Esophagus muscularis mucosa (tissue), 4 donors: ENCODE measurements around the gene NLRP7. TPM values are rescaled to one million over a fixed set of nuclear protein-coding genes. Genes with fewer than 3 reads are reported as not detected.
"Not testable (repeated sequence)": the region's sequence is repeated elsewhere in the genome, so short reads cannot be mapped to it uniquely, and the experiment has no call there.

ENCODE experiments used
- DNase-seq: peaks from one replicate; pipeline ENCODE4 v3.0.0-alpha.2; 2017; ENCODE audit errors: extremely low spot score
- H3K27ac ChIP-seq, 4 donors: fragments of 200-600 bp; sonication (generic); replicated peaks in 1 of 4; 1 replicate in 3 of 4; 2 replicates in 1 of 4; pipeline ENCODE4 v1.5.1; 2016 to 2019; ENCODE audit warnings: mild to moderate bottlenecking in 1 of 4
- H3K27me3 ChIP-seq, 4 donors: fragments of 200-600 bp; sonication (generic); one replicate each; pipeline versions ENCODE4 v1.5.1 to v1.6.0; 2016 to 2019
- H3K36me3 ChIP-seq, 4 donors: fragments of 200-600 bp; sonication (generic); one replicate each; pipeline ENCODE4 v1.5.1; 2016 to 2019
- H3K4me1 ChIP-seq, 4 donors: fragments of 200-600 bp; sonication (generic); one replicate each; pipeline ENCODE4 v1.5.1; 2016 to 2019
- H3K4me3 ChIP-seq, 4 donors: fragments of 200-600 bp; sonication (generic); 1 replicate in 2 of 4; 2 replicates in 2 of 4; pipeline ENCODE4 v1.5.1; 2016 to 2019; ENCODE audit warnings: mild to moderate bottlenecking in 4 of 4, moderate library complexity in 1 of 4
- H3K9me3 ChIP-seq, 4 donors: fragments of 200-600 bp; sonication (generic); 1 replicate in 3 of 4; 2 replicates in 1 of 4; pipeline ENCODE4 v1.5.1; 2016 to 2019
- EP300 ChIP-seq: sonication (generic); formaldehyde crosslinking; IDR thresholded peaks from one replicate; pipeline ENCODE4 v1.6.1; 2017; ENCODE audit warnings: antibody characterized with exemption
- POLR2A ChIP-seq: fragments of 450-650 bp; IDR thresholded peaks from one replicate; pipeline ENCODE4 v1.6.1; 2017; ENCODE audit warnings: antibody characterized with exemption, moderate library complexity, mild to moderate bottlenecking, low read depth
- POLR2AphosphoS5 ChIP-seq, 2 donors: sonication (generic); formaldehyde crosslinking; IDR thresholded peaks; one replicate each; pipeline ENCODE4 v1.6.1; 2017; ENCODE audit warnings: antibody characterized with exemption in 2 of 2
- WGBS: methylation state at CpG from one replicate; pipeline ENCODE4 v1.1.5; 2018; 5-methylcytosine and 5-hydroxymethylcytosine counted together
- intact Hi-C: fragments of 100-400 bp; cut with DNase I; formaldehyde crosslinking; loops from one replicate; pipeline ENCODE4 v1.15.1; 2023
- total RNA-seq, 4 donors: library from RNA; depleted of rRNA; stranded (reverse); fragments of >200 nt; gene quantifications; one replicate each; pipeline versions ENCODE4 v1.1.0 to v1.2.1, GENCODE V29; 2016
- TF ChIP-seq, protein P1 (sequence below), 3 experiments: fragments of 200-600 bp in 2 of 3; fragments of 450-650 bp in 1 of 3; sonication (generic) in 2 of 3; IDR thresholded peaks; one replicate each; pipeline ENCODE4 v1.5.1; 2017 to 2019; ENCODE audit warnings: antibody characterized with exemption in 3 of 3, mild to moderate bottlenecking in 2 of 3, moderate library complexity in 1 of 3

Gene NLRP7
- total RNA-seq, 4 donors from 2014 or later = not detected

DNA sequence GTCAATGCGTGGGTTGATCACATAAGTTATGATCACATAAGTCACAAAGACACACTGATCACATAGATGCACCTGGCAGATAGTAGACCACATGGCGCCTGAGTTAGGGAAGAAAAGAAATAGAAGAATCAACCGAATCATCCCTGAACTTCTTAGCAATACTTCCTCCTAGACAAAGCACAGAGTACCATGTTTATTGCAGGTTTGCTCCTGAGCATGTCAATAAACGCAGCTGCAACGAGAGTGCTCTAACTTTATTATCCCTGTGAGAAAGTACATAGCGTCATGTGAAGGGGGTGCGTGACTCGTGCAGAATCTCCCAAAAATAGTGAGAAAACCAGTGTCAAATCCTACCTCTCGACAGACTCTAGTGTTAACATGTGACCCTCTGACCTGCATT is 24.1 kb downstream of the NLRP7 start:
- intact Hi-C loops = no loop called here
- Histone ChIP-seq H3K9me3 (peaks cover 0 to 13% (median 6%) of the 10 kb centered on the region in 4 donors), H3K36me3 (no peaks in the 10 kb centered on the region), H3K27me3 (peaks cover 0 to 24% (median 0%) of the 10 kb centered on the region in 4 donors), H3K4me1 (no peaks in the 10 kb centered on the region), H3K27ac (no peak overlapping the region), H3K4me3 (no peak overlapping the region)
- 73% methylated on average over 9 of the region's 9 CpGs for WGBS
- DNase-seq = no peak
- TF ChIP-seq POLR2AphosphoS5 (IDR thresholded peaks at IDR 0.05) = no peak
- TF ChIP-seq, protein P1, sequence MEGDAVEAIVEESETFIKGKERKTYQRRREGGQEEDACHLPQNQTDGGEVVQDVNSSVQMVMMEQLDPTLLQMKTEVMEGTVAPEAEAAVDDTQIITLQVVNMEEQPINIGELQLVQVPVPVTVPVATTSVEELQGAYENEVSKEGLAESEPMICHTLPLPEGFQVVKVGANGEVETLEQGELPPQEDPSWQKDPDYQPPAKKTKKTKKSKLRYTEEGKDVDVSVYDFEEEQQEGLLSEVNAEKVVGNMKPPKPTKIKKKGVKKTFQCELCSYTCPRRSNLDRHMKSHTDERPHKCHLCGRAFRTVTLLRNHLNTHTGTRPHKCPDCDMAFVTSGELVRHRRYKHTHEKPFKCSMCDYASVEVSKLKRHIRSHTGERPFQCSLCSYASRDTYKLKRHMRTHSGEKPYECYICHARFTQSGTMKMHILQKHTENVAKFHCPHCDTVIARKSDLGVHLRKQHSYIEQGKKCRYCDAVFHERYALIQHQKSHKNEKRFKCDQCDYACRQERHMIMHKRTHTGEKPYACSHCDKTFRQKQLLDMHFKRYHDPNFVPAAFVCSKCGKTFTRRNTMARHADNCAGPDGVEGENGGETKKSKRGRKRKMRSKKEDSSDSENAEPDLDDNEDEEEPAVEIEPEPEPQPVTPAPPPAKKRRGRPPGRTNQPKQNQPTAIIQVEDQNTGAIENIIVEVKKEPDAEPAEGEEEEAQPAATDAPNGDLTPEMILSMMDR (IDR thresholded peaks at IDR 0.05) = no peak

DNA sequence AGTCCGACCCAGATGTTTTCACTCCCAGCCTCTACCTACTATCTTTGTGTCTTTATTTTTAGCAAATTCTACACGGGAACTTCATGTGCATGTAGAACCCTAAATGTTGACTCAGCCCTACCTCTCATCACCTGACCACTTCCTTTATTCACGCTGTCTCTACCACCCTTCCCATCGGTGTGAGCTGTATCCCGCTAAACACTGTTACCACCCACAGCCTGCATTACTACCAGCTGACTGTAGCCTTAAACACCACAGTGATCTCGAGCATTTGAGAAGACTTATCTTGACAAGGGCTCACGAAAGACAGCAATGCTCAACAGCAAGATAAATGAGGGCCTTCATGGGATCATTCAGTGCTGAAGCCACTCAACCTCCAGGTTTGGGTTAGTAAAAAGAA is 26.2 kb downstream of the NLRP7 start:
- Histone ChIP-seq H3K4me3 (no peak overlapping the region), H3K27me3 (peaks cover 0 to 40% (median 0%) of the 10 kb centered on the region in 4 donors), H3K9me3 (no peaks in the 10 kb centered on the region), H3K27ac (no peak overlapping the region), H3K36me3 (no peaks in the 10 kb centered on the region), H3K4me1 (no peaks in the 10 kb centered on the region)
- 59% methylated on average over 7 of the region's 7 CpGs for WGBS
- no peak for TF ChIP-seq EP300
- TF ChIP-seq POLR2A = no peak
- no peak for TF ChIP-seq POLR2AphosphoS5 (IDR thresholded peaks at IDR 0.05)
- TF ChIP-seq, protein P1 (IDR thresholded peaks at IDR 0.05) = no peak
- intact Hi-C loops = no loop called here
- DNase-seq = no peak

DNA sequence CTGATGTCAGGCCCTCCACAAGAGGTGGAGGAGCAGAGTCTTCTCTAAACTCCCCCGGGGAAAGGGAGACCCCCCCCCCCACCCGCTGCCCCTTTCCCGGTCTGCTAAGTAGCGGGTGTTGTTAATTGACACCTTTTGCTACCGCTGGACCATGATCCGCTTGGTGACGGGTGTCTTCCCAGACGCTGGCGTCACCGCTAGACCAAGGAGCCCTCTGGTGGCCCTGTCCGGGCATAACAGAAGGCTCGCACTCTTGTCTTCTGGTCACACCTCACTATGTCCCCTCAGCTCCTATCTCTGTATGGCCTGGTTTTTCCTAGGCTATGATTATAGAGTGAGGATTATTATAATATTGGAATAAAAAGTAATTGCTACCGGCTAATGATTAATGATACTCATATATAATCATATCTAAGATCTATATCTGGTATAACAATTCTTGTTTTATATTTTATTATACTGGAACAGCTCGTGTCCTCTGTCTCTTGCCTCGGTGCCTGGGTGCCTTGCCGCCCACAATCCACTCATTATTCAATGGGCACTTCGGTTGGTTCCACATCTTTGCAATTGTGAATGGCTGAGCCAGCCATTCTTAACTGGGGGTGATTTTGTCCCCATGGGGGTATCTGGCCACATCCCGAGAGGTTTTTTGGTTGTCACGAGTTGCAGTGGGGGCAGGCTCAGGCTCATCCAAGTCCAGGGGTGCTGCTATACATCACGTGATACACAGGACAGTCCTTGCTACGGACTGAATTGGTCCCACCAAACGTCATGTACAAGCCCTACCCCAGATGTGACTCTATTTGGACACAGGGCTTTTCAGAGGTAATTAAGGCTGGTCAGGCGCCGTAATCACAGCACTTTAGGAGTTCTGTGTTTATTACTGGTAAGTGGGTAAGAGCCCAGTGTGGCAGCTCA is 27.4 kb downstream of the NLRP7 start:
- WGBS = 62% methylated on average over 13 of the region's 24 CpGs
- intact Hi-C loops = not testable (repeated sequence)
- TF ChIP-seq, protein P1 (IDR thresholded peaks at IDR 0.05) = peak in 2 of 3 experiments; percentile 14 to 26

DNA sequence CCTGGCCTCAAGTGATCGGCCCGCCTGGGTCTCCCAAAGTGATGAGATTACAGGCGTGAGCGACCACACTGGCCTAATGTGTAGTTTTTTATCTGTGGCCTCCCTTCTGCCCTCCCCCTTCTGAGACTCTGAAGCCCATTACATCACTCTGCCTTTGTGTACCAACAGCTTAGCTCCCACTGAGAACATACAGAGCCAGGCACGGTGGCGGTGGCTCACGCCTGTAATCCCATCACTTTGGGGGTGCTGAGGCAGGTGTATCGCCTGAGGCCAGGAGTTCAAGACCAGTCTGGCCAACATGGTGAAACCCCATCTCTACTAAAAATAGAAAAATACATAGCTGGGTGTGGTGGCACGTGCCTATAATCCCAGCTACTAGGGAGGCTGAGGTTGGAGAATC is 28.8 kb downstream of the NLRP7 start:
- H3K4me3 ChIP-seq = no peak overlapping the region
- no peaks in the 10 kb centered on the region for H3K4me1 ChIP-seq
- intact Hi-C loops = no loop called here
- no peaks in the 10 kb centered on the region for H3K9me3 ChIP-seq
- no peak for DNase-seq
- H3K36me3 ChIP-seq = no peaks in the 10 kb centered on the region
- 88% methylated on average over 9 of the region's 9 CpGs for WGBS
- no peak for TF ChIP-seq POLR2AphosphoS5 (IDR thresholded peaks at IDR 0.05)
- no peak for TF ChIP-seq EP300
- no peak for TF ChIP-seq POLR2A
- H3K27ac ChIP-seq = no peak overlapping the region
- peaks cover 0 to 53% (median 0%) of the 10 kb centered on the region in 4 donors for H3K27me3 ChIP-seq

More for the DNA sequence above, 27.4 kb downstream of the NLRP7 start:
- not testable (repeated sequence) for H3K36me3 ChIP-seq, H3K27ac ChIP-seq, H3K4me3 ChIP-seq, H3K4me1 ChIP-seq, H3K9me3 ChIP-seq, DNase-seq
- peaks cover 0 to 41% (median 0%) of the 10 kb centered on the region in 4 donors for H3K27me3 ChIP-seq

DNA sequence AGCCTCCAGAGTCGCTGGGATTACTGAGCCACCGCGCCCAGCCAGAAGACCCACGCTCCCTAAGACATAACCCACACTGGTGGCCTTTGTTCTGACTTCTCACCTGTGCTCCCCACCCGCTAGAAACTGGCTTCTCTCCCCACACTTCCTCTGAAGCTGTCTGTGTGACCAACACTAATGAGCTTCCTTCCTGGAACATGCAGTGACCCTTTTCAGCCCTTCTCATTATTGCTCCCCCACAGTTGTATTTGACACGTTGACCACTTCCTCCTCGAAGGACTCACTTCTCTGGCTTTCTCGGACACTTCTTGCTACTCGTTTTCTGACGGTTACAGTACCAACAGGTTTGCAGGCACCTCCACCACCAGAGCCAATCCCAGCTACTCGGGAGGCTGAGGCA is 30.5 kb downstream of the NLRP7 start:
- intact Hi-C loops = no loop called here
- H3K4me1 ChIP-seq = no peaks in the 10 kb centered on the region
- WGBS = 74% methylated on average over 11 of the region's 11 CpGs
- TF ChIP-seq, protein P1 (IDR thresholded peaks at IDR 0.05) = no peak
- TF ChIP-seq POLR2A (no peak), EP300 (no peak), POLR2AphosphoS5 (IDR thresholded peaks at IDR 0.05) (no peak)
- DNase-seq = no peak
- no peak overlapping the region for H3K27ac ChIP-seq
- no peaks in the 10 kb centered on the region for H3K9me3 ChIP-seq
- H3K36me3 ChIP-seq = no peaks in the 10 kb centered on the region
- H3K27me3 ChIP-seq = peaks cover 0 to 51% (median 0%) of the 10 kb centered on the region in 4 donors
- no peak overlapping the region for H3K4me3 ChIP-seq

DNA sequence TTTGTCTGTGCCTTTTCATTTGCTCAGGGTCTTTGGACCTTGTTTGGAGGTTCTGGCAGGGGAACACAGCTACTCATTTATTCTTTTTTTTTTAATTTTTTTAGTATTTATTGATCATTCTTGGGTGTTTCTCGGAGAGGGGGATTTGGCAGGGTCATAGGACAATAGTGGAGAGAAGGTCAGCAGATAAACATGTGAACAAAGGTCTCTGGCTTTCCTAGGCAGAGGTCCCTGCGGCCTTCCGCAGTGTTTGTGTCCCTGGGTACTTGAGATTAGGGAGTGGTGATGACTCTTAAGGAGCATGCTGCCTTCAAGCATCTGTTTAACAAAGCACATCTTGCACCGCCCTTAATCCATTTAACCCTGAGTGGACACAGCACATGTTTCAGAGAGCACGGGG is 39.4 kb downstream of the NLRP7 start:
- H3K36me3 ChIP-seq, intact Hi-C loops, H3K4me1 ChIP-seq, H3K9me3 ChIP-seq, H3K27ac ChIP-seq, H3K4me3 ChIP-seq, DNase-seq: not testable (repeated sequence)
- H3K27me3 ChIP-seq = peaks cover 0 to 31% (median 0%) of the 10 kb centered on the region in 4 donors
- 86% methylated on average over 5 of the region's 5 CpGs for WGBS
